Measurements from ENCODE around the gene SPOUT1.
"Not testable (repeated sequence)": the region's sequence is repeated elsewhere in the genome, so short reads cannot be mapped to it uniquely, and the experiment has no call there.

SPOUT1 gene

DNA sequence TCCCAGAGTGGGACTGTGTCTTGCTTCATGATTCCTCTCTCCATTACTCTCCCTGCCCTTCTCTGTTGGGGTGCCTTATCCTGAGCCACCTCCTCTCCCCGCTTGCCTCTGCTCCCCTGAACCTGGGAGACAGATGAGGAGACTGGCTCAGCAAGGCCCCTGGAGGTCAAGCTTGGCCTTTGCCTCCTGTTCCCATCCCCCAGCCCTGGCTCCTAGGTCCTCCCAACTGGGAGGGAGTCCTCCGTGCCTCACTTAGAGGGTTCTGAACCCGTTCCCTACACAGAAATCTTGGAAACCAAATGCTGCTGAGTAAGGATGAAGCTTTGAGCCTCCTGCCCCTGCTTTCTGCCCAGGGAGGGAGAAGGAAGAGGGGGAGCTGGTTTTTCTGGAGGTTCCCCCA is 21.1 kb downstream of the SPOUT1 start:
- no peak for DNase-seq (ENCODE audit: low read depth in 2 of 2)
- H3K4me3 ChIP-seq (replicated peaks in 1 of 2; ENCODE audit: low read depth in 2 of 2, low read length in 2 of 2), result no peak overlapping the region
- TF ChIP-seq CTCF (IDR thresholded peaks at IDR 0.05; ENCODE audit: low read depth, low read length), result no peak

- no peak for DNase-seq (ENCODE audit: low read depth in 2 of 2)
- H3K4me3 ChIP-seq (replicated peaks in 1 of 2; ENCODE audit: low read depth in 2 of 2, low read length in 2 of 2), result no peak overlapping the region
- TF ChIP-seq CTCF (IDR thresholded peaks at IDR 0.05; ENCODE audit: low read depth, low read length), result no peak
Observed at GRCh38 chr9:128807827-128808226, 21.8 kb downstream of the SPOUT1 start.

GRCh38 chr9:128805661-128806060 is 23.9 kb downstream of the SPOUT1 start:
- DNase-seq (ENCODE audit: low read depth in 2 of 2), result no peak
- no peak for TF ChIP-seq CTCF (IDR thresholded peaks at IDR 0.05; ENCODE audit: low read depth, low read length)
- H3K4me3 ChIP-seq (replicated peaks in 1 of 2; ENCODE audit: low read depth in 2 of 2, low read length in 2 of 2), result no peak overlapping the region

DNA sequence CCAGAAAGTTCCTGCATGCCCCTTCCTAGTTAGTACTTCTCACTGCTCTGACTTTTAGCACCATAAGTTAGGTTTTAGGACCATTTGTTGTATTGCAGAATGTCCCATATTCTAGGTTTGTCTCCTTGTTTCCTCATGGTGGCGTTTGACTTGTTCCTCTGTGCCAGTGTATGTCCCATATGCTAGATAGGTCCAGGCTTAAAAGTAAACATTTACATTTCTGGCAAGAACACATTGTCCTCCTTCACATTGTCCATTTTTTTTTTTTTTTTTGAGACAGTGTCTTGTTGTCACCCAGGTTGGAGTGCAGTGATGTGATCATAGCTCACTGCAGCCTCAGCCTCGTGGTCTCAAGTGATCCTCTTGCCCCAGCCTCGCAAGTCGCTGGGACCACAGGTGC is 27.1 kb downstream of the SPOUT1 start:
- H3K4me3 ChIP-seq (replicated peaks in 1 of 2; ENCODE audit: low read depth in 2 of 2, low read length in 2 of 2), result no peak overlapping the region
- TF ChIP-seq CTCF (IDR thresholded peaks at IDR 0.05; ENCODE audit: low read depth, low read length), result no peak
- no peak for DNase-seq (ENCODE audit: low read depth in 2 of 2)

- no peak overlapping the region for H3K4me3 ChIP-seq (replicated peaks in 1 of 2; ENCODE audit: low read depth in 2 of 2, low read length in 2 of 2)
- no peak for DNase-seq (ENCODE audit: low read depth in 2 of 2)
- TF ChIP-seq CTCF (IDR thresholded peaks at IDR 0.05; ENCODE audit: low read depth, low read length), result no peak
Observed at GRCh38 chr9:128800061-128800460, 29.5 kb downstream of the SPOUT1 start.

- DNase-seq (ENCODE audit: low read depth in 2 of 2), result no peak
- H3K4me3 ChIP-seq (replicated peaks in 1 of 2; ENCODE audit: low read depth in 2 of 2, low read length in 2 of 2), result no peak overlapping the region
- no peak for TF ChIP-seq CTCF (IDR thresholded peaks at IDR 0.05; ENCODE audit: low read depth, low read length)
Observed at GRCh38 chr9:128798896-128799295, 30.7 kb downstream of the SPOUT1 start.

DNA sequence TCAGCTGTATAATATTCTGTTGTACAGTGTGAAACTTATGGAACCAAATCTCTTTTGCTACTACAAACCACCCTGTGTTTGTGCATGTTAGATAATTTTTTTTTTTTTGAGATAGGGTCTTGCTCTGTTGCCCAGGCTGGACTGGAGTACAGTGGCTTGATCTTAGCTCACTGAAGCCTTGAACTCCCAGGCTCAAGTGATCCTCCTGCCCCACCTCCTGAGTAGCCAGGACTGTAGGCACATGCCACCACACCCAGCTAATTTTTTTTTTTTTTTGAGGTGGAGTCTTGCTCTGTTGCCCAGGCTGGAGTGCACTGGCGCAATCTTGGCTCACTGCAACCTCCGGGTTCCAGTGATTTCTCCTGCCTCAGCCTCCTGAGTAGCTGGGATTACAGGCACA is 34.6 kb downstream of the SPOUT1 start:
- DNase-seq (ENCODE audit: low read depth in 2 of 2); H3K4me3 ChIP-seq (replicated peaks in 1 of 2; ENCODE audit: low read depth in 2 of 2, low read length in 2 of 2): not testable (repeated sequence)
